HS-5 (cell line): Measurements from ENCODE around the gene UFC1.

ENCODE experiments used
- DNase-seq: peaks from one replicate; pipeline ENCODE4 v3.0.0-alpha.2; 2012; ENCODE audit warnings: low read depth

Gene UFC1

GRCh38 chr1:161133220-161133740 lies 20.5 kb upstream of the UFC1 start:
- no peak for DNase-seq

DNA sequence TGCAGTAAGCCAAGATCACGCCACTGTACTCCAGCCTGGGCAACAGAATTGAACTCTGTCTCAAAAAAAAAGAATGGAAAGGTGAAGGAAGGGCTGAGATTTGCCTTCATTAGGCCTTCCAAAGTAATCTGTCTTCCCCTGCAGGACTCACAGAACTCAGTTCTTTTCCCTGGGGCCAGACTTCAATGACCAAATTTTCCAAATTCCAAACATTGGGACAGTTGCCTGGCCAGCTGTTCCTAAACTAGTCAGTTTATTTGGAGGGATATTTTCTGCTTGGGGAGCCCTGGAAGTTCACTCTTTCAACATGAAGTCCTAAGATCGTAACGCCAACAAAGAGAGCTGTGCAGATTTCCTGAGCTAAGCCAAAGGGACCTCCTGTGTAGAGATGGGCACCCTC lies 15.9 kb upstream of the UFC1 start:
- no peak for DNase-seq

DNA sequence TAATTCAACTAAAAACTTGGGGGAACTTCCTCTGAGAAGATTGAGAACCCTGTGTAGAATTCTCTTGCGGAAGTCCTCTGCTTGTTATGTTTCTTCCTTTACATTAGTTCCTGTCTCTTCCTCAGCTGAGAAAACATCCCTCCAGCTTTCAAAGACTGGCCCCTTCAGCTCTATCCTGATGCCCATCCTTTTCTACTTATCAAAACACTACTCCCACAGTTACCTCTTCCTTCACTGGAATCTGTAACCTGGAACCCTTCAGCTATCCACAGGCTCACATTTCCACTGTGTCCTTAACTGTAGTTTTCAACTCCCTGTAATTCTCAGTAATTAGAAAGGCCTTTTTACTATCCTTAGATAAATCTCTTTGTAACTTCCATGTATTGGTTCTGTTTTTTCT lies 15.3 kb upstream of the UFC1 start:
- DNase-seq = no peak

- DNase-seq = no peak
Measured at GRCh38 chr1:161139766-161140165, 14.0 kb upstream of the UFC1 start.

DNA sequence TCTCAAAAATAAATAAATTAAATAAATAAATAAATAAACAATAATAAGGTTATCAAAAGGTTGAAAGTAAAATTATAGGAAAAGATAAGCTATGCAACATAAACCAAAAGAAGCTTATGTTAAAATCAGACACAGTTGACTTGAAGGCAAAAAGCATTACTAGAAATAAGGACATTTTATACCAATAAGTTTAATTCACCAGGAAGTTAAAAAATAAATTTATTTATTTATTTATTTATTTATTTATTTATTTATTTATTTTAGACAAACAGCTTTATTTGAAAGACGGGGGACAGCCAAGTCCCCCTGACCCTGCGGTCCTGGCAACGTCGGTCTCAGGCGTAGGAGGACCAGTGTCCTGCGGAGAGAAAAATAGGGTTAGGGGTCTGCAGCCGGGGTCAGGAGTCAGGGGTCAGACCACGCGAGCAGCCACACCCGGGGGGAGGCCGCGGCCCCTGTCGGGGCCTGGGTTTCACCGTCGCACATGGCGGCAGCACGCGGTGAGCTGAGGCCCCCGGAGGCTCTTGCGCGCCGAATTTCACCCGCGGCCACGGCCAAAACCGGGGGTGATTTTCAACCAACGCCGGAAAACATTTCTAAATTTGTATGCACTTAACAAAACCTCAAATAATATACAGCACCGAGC lies 12.9 kb upstream of the UFC1 start:
- no peak for DNase-seq

GRCh38 chr1:161145832-161146231 lies 7.9 kb upstream of the UFC1 start:
- no peak for DNase-seq

DNA sequence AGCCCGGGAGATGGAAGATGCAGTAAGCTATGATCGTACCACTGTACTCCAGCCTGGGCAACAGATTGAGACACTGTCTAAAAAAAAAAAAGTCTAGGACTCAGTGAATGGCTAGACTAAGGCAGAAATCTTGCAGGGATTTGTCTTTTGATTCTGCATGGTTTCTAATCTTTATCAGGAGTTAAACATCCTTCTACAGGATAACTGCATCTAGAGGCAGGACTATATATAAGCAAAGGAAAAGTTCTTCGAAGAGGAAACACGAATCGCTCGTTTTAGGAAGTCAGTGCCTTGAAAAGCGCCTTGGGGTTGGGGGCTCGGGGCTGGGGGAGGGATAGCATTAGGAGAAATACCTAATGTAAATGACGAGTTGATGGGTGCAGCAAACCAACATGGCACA lies 602 bp upstream of the UFC1 start:
- no peak for DNase-seq

GRCh38 chr1:161157867-161158266 lies 4.1 kb downstream of the UFC1 start:
- DNase-seq = no peak

DNA sequence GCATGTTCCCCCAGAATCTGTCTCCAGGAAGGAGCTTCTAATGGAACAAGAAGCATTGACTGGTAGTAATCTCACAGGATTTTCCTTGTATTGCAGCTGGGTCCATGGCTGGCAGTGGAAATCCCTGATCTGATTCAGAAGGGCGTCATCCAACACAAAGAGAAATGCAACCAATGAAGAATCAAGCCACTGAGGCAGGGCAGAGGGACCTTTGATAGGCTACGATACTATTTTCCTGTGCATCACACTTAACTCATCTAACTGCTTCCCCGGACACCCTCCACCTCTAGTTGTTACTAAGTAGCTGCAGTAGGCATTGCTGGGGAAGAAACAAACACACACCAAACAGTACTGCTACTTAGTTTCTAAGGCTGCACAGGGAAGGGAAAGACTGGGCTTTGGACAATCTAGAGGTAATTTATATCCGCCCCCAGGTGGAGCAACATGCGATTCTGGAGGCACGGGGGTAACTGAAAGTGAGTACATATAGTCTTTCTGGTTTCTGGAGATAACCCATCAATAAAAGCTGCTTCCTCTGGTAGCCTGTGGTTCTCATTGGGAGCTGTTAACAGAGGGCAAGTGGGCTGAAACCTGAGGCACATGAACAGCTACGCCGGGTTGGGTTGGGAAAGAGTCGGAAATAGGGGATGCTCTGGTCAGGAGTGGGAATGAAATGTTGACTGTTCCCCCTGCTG lies 4.7 kb downstream of the UFC1 start:
- no peak for DNase-seq

DNA sequence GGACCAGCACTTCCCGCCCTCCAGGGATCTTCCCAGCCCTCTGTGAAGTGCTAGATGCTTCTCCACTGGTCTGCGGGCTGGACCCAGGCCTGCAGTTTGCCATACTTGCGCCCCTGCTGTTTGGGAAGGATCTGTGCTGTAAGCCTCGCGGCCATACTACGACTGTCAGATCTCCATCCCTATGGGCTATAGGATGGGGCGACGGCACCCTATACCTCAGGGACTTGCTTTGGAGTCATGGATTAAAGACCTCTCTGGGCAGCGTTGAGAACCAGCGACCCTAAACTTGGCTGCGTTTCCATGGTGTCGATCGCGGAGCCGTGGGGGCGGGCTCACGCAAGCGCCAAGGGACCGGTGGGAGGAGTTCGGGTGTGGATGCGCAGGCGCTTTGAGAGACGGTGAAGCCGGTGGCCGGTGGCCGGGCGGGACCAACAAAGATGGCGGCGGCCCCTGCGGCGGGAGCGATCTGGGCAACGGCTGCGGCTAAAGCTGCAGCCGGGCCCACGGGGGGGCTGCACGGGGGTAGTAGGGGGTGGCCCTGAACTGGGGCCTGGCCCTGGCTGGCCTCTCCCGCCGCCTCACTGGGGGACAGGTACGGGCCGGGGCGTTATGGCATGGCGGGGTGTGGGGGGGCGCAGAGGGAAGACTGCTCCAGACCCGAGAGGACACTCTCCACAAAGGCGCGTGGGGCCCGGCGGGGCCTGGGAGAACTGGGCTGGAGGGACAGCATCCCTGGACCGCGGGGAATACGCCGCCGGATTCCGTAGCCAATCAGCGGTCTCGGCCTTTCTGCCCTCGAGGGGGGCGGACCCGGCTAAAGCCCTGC lies 5.5 kb downstream of the UFC1 start, which contains the start of gene USP21:
TSS of gene USP21 (plus strand) at position 414 of the 826 bp plus-strand sequence. CDS start 1,141 bp downstream, outside the sequence.
- peak; percentile 49 for DNase-seq

- DNase-seq = no peak
Measured at GRCh38 chr1:161159913-161160243, 6.1 kb downstream of the UFC1 start.

DNA sequence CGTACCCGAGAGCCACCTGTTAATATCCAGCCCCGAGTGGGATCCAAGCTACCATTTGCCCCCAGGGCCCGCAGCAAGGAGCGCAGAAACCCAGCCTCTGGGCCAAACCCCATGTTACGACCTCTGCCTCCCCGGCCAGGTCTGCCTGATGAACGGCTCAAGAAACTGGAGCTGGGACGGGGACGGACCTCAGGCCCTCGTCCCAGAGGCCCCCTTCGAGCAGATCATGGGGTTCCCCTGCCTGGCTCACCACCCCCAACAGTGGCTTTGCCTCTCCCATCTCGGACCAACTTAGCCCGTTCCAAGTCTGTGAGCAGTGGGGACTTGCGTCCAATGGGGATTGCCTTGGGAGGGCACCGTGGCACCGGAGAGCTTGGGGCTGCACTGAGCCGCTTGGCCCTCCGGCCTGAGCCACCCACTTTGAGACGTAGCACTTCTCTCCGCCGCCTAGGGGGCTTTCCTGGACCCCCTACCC lies 6.9 kb downstream of the UFC1 start:
- DNase-seq = no peak

- DNase-seq = no peak
Measured at GRCh38 chr1:161161652-161162051, 7.9 kb downstream of the UFC1 start.

DNA sequence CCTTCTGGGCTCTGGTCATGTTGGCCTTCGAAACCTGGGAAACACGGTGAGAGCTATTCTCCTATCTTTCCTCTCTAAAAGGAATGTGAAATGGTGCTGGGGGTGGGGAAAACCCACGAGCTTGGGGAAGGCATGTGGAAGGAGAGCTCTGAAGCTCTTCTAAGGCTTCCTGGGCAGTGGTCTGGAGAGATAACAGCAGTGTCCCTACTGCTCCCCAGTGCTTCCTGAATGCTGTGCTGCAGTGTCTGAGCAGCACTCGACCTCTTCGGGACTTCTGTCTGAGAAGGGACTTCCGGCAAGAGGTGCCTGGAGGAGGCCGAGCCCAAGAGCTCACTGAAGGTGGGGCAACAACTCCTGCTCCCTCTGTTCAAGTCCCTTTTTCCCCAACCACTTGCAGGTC lies 8.3 kb downstream of the UFC1 start:
- no peak for DNase-seq

GRCh38 chr1:161162806-161163205 lies 9.0 kb downstream of the UFC1 start:
- DNase-seq = no peak

GRCh38 chr1:161163793-161164192 lies 10.0 kb downstream of the UFC1 start:
- DNase-seq = no peak

- no peak for DNase-seq
Measured at GRCh38 chr1:161164901-161165610, 11.3 kb downstream of the UFC1 start.

GRCh38 chr1:161165742-161166668 lies 12.2 kb downstream of the UFC1 start, which contains the start of gene PPOX:
TSS of gene PPOX (plus strand) at chr1:161166426. CDS start at chr1:161166848, 422 bp downstream.
- DNase-seq = peak; percentile 93

GRCh38 chr1:161166669-161167548 lies 13.1 kb downstream of the UFC1 start:
- no peak for DNase-seq

DNA sequence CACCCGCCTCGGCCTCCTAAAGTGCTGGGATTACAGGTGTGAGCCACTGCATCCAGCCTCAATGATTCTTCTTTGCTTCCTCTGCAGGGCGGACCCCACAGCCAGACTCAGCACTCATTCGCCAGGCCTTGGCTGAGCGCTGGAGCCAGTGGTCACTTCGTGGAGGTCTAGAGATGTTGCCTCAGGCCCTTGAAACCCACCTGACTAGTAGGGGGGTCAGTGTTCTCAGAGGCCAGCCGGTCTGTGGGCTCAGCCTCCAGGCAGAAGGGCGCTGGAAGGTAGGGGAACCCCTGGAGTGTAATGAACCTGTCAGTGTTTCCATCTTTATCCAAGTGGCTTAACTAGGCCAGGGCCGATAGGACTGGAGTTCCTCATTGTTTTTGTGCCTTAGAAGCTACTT lies 15.1 kb downstream of the UFC1 start:
- no peak for DNase-seq
